Left hindlimb (tissue), 1 donor: ENCODE data around the gene ANP32D.
"Not testable (repeated sequence)": the region's sequence is repeated elsewhere in the genome, so short reads cannot be mapped to it uniquely, and the experiment has no call there.

ENCODE experiments used
- DNase-seq: peaks from one replicate; pipeline ENCODE4 v3.0.0-alpha.2; 2018

The ANP32D gene

DNA sequence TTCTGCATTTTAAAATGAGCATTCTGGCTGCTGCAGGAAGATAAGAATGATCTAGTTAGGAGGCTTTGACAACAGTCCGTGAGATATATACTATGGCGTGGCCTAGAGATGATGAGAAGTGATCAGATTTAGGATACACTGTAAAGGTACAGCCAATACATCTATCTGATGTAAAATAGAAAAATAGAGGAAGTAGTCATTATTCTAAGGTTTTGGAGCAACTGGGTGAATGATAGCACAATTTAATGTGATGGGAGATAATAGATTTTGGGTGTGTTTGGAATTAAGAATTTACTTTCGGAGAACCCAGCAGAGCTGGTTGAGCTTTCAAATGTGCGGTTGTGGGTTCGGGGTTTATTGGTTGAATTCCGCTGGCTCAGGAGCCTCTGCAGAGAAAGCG lies at the start of gene ANP32D:
TSS of gene ANP32D (plus strand) at position 301 of the 400 bp plus-strand sequence. CDS start 106 bp downstream, outside the sequence.
- no peak for DNase-seq

DNA sequence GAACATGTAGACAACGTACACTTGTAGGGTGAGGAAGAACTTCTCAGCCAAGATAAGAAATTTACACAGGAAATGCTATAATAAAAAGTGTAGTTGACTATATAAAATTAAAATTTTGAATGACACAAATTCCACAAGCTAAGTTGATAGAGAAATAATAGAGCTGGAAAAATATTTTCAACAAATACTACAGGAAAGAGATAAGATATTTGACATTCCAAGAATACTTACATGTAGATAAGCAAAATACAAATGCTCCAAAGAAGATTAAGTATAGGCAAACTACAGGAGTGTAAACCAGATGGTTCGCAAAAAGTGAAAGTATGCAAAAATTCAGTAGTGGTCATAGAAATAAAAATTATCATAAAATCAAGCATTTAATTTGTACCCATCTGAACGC lies 49.2 kb upstream of the ANP32D start:
- DNase-seq = no peak

DNA sequence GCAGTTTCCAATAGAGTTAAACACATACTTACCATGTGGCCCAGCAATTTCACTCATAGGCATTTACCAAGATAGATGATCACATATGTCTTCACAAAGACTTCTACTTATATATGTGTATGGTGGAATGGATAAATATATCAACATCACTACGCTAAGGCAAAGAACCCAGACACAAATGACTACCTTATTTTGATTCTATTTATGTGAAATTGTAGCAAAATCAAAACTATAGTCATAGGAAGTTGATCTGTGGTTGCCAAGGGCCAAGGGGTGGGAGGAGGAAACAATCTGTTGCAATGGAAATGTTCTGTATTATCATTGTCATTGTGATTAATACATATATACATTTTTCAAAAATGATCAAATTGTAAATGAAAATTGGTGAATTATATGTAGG lies 47.7 kb upstream of the ANP32D start:
- DNase-seq = no peak

DNA sequence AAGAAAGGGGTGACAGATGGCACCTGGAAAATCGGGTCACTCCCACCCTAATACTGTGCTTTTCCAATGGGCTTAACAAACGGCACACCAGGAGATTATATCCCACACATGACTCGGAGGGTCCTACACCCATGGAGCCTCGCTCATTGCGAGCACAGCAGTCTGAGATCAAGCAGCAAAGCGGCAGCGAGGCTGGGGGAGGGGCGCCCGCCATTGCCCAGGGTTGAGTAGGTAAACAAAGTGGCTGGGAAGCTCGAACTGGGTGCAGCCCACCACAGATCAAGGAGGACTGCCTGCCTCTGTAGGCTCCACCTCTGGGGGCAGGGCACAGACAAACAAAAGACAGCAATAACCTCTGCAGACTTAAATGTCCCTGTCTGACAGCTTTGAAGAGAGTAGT lies 38.3 kb upstream of the ANP32D start:
- not testable (repeated sequence) for DNase-seq

DNA sequence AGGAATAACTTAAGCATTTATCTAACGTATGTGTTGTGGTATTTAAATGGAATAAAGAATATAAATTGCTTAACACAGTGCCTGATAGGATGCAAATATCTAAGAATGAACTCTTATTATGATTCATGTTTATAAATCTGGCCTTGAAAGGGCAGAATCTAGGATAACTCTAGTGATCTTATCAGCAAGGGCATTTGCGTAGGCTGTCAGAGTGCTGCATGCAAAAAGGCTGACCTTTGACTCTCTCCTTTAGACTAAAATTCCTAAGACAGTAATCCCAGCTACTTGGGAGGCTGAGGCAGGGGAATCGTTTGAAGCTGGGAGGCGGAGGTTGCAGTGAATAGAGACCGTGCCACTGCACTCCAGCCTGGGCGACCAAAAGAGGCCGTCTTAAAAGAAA lies 31.3 kb upstream of the ANP32D start:
- DNase-seq = no peak

DNA sequence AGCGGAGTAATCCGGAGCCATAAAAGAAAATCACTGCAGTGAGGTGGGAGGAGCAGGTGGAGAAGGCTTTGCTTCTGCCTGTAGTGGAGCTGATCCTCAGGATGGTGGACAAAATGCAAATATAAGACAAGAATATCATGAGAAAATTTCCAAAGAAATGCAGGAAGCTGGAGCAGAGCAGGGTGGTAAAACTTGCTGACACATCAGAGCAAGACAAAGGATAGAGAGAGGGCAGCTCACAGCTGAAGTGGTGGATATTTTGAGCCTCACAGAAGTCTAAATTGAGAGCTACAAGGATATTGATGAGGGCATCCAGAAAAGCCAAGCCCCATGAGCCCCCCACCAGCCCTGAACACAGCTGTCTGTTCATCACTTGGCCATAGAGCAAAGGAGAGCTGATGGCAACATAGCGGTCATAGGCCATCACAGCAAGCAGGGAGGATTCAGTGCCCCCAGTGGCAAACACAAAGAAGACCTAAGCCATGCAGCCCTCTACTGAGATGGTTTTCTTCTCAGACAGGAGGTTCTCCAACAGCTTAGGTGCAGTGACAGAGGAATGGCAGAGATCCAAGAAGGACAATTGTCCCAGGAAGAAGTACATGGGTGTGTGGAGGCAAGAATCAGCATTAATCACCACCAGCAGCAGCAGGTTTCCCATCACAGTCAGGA lies 30.0 kb upstream of the ANP32D start:
- no peak for DNase-seq

DNA sequence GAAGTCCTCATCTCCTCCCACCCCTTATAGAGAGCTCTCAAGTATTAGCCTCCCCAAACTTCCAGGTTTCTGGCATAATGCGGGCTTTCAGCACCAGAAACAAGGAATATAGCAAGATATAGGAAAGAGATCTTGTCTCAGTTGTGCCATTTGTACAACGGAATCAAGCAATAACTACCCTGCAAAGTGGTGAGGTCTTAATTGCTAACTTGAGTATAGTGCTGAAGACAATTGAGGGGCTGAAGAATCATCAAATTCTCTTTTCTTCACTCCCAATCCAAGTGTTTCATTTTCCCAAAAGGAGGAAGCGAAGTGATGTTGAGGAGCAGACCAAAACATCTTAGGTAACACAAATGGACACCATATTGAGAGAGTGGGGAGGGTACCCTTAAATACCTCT lies 26.8 kb upstream of the ANP32D start:
- DNase-seq = no peak

DNA sequence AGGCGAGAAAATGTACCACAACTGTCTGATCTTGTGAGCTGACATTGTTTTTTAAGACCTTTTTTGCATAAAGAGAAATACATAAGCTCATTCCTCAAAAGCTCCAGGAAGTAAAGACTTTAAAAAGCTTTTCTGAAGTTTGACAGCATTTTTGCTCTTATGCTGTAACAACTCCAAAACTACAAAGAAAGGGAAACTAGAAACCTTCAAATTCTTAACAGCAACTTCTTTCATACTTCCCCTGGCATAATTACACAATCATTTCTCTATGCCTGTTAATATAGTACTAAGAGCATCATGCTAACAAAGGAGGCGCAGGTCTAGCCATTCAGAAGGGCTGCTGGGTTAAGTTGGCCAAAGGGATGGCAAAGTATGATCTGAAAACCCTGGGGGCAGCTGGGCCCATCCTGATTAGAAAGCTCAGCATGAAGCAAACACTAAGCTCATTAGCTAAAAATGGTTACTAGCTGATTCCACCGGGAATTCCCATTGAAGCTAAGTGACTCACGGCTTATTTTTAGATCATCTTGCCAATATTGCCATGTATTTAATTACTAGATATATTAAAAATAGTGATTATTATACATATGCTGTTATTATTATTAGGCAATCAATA lies 26.1 kb upstream of the ANP32D start:
- DNase-seq = no peak

DNA sequence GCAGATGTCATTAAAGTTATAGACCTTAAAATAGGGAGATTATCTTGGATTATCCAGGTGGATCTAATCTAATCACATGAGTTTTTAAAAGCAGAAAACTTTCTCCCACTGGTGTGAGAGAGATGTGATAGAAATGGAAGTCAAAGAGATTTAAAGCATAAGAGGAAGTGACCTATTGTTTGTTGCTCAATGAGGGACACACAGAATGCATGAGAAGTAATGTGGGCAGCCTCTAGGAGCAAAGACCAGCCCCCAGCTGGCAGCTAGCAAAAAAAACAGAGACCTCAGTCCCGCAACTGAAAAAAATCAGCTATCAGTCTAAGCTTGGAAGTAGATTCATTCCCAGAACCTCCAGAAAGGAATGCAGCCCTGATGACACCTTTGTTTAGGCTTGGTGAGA lies 24.6 kb upstream of the ANP32D start:
- DNase-seq = no peak

DNA sequence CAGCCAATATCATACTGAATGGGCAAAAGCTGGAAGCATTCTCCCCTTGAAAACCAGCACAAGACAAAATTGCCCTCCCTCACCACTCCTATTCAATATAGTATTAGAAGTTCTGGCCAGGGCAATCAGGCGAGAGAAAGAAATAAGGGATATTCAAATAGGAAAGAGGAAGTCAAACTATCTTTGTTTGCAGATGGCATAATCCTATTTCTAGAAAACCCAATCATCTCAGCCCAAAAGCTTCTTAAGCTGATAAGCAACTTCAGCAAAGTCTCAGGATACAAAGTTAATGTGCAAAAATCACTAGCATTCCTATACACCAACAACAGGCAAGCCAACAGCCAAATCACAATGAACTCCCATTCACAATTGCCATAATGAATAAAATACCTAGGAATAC lies 21.0 kb upstream of the ANP32D start:
- DNase-seq = no peak

DNA sequence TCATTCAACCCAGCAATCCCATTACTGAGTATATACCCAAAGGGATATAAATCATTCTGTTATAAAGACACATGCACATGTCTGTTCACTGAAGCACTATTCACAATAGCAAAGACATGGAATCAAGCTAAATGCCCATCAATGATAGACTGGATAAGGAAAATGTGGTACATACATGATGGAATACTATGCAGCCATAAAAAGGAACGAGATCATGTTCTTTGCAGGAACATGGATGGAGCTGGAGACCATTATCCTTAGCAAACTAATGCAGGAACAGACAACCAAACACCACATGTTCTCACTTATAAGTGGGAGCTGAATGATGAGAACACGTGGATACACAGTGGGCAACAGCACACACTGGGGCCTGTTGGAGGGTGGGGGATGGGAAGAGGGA lies 19.4 kb upstream of the ANP32D start:
- DNase-seq = not testable (repeated sequence)

DNA sequence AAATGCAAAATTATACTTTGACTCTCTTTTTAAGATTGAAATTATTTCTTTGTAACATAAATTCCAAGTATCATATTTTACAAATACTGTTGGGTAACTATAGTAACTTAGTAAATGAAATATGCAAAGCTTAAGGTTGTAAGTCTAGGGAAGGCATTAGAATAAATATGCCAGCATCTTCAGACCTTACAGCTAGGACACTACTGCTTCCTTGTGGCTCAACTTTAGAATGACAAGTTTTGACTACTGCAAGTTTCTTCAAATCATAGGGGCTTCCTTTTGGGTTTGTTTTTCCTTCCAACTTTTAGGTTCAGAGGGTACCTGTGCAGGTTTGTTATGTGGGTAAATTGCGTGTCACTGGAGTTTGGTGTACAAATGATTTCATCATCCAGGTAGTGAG lies 17.7 kb upstream of the ANP32D start:
- no peak for DNase-seq

DNA sequence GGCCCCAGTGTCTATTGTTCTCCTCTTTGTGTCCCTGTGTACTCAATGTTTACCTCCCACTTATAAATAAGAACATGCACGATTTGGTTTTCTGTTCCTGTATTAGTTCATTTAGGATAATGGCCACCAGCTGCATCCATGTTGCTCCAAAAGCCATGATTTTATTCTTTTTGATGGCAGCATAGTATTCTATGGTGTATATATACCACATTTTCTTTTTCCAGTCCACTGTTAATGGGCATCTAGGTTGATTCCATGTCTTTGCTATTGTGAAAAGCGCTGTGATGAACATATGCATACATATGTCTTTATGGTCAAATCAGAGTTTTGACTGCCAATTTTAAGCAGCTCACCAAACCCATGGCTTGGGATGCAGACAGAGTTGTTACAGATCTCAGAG lies 17.2 kb upstream of the ANP32D start:
- DNase-seq = no peak

DNA sequence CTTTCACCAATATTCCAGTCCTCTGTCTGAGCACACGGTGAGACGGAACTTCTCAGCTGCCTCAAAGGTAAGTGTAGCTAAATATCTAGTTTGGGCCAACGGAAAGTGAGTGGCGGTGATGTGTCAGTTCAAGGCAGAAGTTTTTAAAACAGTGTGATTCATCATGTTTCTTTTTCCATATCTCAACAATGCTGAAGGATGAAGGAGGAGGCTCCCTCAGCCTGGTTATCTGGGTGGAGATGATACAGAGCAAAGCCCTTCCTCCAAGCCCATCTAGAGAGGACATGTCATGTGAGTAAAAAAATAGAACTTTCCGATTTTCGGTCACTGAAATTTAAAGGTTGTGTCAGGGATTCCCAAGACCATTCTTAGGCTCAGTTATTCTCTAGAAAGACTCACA lies 13.1 kb upstream of the ANP32D start:
- DNase-seq = no peak

DNA sequence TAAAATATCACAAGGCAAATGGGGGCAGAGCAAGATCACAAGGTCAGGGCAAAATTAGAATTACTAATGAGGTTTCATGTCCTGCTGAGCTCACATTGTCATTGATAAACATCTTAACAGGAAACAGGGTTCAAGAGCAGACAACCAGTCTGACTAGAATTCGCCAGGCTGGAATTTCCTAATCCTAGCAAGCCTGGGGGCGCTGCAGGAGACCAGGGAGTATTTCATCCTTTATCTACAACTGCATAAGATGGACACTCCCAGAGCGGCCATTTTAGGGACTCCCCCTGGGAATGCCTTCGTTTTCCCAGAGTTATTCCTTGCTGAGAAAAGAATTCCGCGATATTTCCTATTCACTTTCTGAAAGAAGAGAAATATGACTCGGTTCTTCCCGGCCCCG lies 3.3 kb upstream of the ANP32D start:
- DNase-seq = not testable (repeated sequence)

DNA sequence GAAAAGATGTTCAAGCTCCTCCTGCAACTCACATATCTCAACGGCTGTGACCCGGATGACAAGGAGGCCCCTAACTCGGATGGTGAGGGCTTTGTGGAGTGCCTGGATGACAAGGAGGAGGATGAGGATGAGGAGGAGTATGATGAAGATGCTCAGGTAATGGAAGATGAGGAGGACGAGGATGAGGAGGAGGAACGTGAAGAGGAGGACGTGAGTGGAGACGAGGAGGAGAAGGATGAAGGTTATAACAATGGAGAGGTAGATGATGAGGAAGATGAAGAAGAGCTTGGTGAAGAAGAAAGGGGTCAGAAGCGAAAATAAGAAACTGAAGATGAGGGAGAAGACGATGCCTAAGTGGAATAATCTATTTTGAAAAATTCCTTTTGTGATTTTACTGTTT lies 702 bp downstream of the ANP32D start:
- no peak for DNase-seq

DNA sequence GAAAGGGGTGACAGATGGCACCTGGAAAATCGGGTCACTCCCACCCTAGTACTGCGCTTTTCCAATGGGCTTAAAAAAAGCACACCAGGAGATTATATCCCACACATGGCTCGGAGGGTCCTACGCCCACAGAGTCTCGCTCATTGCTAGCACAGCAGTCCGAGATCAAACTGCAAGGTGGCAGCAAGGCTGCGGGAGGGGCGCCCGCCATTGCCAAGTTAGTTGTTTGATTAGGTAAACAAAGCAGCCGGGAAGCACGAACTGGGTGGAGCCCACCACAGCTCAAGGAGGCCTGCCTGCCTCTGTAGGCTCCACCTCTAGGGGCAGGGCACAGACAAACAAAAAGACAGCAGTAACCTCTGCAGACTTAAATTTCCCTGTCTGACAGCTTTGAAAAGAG lies 2.1 kb downstream of the ANP32D start:
- not testable (repeated sequence) for DNase-seq

DNA sequence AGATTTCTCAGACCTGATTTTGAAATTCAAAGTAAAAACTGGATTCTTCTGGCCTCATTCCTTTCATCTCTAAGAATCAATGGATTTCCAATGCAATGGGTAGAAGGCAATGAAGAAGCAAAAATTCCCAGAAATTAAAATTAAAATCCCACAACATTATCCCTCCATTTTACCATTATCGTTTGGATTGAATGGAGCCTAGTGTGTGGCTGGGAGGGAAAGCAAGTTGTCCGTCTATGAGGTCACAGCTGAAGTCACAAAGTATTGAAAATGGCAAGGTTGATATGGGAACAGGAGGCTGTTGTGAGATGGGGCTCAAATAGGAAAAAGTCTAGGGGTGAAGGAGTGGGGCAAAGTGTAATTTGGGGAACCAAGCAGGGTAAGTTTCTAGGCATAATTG lies 9.8 kb downstream of the ANP32D start, which contains the start of gene C12orf54:
TSS of gene C12orf54 (plus strand) at position 301 of the 400 bp plus-strand sequence. CDS start 799 bp downstream, outside the sequence.
- DNase-seq = no peak

DNA sequence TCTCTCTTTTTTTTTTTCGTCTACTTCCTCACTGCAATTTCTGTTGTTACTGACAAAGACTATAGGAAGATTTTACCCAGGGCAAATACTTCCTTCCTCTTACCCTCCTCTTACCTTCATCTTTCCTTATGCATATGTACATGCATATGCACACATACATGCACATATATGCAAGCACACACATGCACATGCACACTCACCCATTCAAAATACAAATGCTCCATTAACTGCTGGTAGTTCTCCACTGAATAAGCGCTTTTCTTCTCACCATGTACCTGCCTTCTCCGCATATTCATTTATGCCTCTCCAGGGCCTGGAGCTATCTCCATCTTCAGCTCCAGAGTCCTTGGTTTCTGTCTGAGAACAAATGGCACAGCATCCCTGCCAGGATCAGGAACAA lies 10.6 kb downstream of the ANP32D start:
- no peak for DNase-seq

DNA sequence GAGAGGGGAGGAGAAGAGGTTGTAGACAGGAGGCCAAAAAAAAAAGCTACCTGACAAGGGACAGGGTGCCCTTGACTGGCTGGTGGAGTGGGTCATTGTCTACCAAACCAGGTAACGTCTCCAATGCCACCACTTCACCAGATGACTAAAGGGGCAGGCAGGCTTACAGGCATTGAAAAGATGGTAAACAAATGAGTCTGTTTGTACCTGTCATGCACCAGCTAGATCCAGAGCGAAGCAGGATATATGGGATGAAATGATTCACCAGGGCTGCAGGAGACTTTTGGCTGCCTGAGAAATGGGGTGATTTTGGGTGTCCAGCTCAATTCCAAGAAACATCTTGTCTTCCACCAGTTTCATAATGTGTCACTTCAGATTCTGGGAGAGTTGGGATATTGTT lies 13.9 kb downstream of the ANP32D start:
- no peak for DNase-seq

DNA sequence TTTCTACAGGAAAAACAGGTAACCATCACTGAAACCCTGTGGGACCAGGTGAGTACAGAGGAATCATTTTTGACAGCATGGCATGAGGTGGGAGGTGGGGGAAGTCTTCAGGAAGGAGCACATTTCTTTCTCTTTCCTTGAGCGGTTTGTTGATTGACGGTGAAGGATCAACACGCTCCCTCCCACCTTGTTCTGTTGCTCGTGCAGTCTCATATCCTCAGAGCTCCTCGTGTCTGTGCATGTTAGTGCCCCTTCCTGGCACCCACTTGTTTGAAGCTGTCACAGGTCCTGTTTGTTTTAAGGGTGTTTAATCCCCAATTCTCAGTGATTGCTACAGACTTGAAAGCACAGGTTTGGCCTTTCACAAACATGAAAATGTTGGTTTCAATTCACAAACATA lies 14.3 kb downstream of the ANP32D start:
- DNase-seq = no peak

DNA sequence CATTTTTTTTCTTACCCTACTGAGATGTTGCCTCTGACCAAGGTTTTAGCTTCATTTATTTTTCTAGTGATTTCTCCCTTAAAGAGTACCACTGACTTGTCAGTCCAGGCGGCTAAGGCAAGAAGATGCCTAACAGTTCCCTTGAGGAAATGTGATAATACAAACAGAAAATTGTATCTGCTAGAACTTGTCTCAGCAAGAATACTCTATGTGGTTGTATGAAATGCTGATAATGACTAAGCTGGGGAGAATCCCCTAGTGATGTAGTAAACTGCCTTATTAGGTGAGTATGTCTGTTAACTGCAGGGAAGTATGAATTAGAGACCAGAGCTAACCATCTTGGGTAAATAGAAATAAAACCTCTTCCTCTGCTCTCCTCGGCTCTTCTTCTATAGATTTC lies 16.7 kb downstream of the ANP32D start:
- no peak for DNase-seq

DNA sequence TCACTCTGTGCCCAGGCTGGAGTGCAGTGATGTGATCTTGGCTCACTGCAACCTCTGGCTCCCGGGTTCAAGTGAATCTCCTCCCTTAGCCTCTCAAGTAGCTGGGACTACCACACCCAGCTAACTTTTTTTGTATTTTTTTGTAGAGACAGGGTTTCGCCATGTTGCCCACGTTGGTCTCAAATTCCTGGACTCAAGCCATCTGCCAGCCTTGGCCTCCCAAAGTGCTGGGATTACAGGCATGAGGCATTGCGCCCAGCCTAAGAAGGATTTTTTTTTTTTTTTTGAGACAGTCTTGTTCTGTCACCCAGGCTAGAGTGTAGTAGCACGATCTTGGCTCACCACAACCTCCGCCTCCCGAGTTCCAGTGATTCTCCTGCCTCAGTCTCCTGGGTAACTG lies 17.1 kb downstream of the ANP32D start:
- DNase-seq = not testable (repeated sequence)

DNA sequence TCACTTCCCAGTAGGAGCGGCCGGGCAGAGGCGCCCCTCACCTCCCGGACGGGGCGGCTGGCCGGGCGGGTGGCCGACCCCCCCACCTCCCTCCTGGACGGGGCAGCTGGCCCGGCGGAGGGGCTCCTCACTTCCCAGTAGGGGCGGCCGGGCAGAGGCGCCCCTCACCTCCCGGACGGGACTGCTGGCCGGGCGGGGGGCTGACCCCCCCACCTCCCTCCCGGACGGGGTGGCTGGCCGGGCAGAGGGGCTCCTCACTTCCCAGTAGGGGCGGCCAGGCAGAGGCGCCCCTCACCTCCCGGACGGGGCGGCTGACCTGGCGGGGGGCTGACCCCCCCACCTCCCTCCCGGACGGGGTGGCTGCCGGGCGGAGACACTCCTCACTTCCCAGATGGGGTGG lies 27.9 kb downstream of the ANP32D start:
- DNase-seq = not testable (repeated sequence)

DNA sequence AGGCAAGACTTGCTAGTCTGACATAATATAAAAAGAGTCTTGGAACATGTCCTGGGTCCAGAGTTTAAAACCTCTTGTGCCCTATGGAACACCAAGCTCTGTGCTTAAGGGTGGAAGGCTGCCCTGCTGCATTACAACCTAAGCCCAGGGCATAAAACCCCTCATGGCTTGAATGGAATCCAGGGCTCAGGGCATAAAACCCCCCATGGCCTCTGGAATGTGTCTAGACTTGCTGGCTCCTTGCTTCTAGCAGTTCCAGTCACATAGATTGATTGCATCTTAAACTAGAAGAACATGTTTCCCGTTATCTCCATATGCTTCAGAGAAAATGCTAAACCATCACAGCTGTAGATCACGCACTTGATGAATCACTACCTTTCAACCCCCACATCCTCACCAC lies 34.5 kb downstream of the ANP32D start:
- DNase-seq = not testable (repeated sequence)
